Limb (tissue), 2 donors: ENCODE results near the gene FAM221B.

Source experiments
- DNase-seq, 2 donors: peaks; one replicate each; pipeline ENCODE4 v3.0.0-alpha.2; 2016; ENCODE audit errors: extremely low spot score in 2 of 2

FAM221B gene, protein sequence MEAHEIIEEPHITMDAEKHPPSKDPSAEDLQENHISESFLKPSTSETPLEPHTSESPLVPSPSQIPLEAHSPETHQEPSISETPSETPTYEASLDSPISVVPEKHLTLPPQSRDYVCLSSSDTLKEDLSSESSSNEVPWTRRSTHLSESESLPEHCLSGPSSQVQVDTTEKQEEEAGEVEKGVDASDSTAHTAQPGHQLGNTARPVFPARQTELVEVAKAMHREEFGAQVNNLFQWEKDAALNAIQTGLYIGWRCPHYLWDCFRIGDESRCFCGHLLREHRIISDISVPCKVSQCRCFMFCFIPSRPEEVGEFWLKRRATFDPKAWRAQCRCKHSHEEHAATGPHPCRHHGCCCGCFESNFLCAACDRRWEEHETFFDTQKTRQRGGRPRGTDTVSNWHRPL

GRCh38 chr9:35828716-35829083, at the start of gene FAM221B:
FAM221B (minus strand) TSS chr9:35828732; CDS start chr9:35826161, 2,571 bp downstream.
- DNase-seq, result no peak

DNA sequence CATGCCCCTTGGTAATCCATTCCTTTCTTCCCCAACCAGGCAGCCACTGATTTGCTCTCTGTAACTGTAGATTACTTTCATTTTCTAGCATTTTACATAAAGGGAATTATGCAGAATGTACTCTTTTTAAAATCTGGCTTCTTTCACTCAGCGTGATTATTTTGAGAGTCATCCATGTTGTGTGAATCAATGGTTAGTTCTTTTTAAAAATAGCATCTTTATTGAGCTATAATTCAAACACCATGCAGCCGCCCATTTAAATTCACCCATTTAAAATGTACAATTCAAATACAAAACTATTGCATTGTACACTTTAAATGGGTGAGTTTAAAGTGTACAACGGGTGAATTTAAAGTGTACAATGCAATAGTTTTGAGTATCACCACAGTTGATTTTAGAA, 44.0 kb upstream of the FAM221B start:
- no peak for DNase-seq

DNA sequence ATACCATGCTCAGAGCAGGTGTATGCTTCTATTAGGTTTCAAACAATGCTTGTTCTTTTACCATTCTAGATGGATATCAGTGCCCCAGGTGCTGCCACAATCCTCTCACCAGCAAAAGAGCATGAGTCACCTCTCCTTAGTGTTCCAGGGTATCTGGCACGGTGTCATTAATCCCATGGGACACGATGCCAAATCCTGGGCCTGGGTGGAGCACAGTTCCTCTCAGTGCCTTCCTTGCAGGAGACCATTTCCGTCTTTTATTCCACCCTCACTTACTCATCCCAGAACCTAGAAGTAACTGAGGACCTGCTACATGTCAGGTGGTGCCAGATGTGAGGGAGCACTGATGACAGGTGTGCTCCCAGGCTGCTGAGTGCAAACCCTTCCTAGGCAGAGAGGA, 43.0 kb upstream of the FAM221B start:
- no peak for DNase-seq

DNA sequence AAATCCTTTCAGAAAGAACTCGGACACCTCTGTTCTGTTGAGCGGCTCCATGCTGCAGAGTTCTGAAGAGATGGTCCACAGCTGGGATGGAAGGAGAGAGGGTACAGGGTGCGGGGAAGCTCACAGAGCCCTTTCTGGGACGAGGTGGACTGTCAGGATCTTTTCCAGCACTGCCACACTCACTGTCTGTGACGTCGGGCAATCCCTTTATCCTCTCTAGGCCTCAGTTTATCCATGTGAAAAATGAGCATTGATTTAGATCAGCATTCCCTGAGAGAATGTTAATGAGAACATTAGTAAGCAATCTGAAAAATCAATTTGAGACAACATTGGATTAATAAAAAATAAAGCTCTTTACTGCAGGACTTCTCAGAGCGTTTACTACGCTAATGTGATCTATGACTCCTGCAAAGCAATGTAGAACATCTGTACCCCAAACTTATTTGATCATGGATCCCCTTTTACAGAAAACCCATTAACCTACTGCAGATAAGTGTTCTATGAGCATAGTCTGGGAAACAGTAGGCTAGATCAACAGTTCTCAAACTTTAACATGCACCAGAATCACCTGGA, 41.9 kb upstream of the FAM221B start, which contains the start of gene OR13J1:
OR13J1 (minus strand) TSS at position 51 of the 573 bp plus-strand sequence; CDS start at position 51, 0 bp downstream.
- DNase-seq, result no peak

DNA sequence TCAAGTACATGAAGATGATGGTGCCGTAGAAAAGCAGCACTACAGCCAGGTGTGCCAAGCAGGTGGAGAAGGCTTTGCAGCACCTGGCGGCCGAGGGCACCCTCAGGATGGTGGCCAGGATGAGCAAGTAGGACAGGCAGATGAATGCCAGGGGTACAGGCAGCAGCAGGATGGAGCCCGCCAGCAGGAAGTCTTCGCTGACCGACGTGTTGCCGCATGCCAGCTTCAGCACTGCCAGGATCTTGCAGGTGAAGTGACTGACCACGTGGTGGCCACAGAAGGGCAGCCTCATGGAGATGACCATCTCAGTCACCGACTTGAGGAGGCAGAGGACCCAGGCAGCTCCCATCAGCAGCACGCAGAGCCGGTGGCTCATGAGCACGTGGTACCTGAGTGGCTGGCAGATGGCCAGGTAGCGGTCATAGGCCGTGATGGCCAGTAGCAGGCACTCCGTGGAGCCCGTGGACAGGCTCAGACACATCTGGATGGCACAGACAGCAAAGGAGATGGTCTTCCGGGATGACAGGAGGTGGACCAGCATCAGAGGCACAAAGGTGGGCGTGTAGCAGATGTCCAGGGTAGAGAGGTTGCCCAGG, 41.2 kb upstream of the FAM221B start:
- DNase-seq, result no peak

DNA sequence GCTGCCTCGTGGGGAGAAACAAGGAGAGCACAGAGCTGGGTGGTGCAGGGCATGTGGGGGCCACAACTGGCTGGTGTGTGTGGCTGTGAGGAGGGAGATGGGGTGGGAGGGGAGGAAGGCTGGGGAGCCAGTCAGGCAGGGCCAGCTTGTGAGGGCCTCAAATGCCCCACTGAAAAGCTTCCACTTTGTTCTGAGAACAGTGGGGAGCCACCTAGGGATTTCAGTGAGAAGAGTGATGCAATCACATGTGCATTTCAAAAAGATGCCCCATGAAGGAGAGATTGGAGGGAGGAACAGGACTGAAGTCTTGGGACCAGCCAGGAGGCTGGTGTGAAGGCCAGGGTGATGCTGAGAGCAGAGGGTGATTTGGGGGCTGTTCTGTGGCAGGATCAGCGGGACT, 40.4 kb upstream of the FAM221B start:
- DNase-seq, result no peak

DNA sequence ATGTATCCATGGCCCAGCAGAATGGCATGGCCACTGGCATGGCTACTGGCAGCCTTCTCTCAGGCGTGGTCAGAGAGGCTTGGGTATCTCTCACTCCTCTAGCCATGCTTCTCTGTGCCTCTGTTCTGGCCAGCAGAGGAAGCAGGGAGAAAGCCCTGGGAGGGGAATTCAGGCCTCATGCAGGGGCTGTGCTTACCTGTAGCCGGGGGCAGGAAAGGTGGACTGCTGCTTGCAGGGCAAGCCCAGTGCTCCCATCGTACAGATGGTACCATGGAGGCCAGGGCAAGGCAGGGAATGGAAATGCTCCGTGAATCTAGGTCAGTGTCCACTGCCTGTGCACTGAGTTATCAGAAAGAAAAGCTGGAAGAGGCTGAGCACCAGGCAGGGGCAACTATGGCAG, 39.0 kb upstream of the FAM221B start:
- no peak for DNase-seq

- no peak for DNase-seq
These were observed 36.2 kb upstream of the FAM221B start for GRCh38 chr9:35864695-35865255.

- no peak for DNase-seq
These were observed 35.1 kb upstream of the FAM221B start for GRCh38 chr9:35863583-35863982.

DNA sequence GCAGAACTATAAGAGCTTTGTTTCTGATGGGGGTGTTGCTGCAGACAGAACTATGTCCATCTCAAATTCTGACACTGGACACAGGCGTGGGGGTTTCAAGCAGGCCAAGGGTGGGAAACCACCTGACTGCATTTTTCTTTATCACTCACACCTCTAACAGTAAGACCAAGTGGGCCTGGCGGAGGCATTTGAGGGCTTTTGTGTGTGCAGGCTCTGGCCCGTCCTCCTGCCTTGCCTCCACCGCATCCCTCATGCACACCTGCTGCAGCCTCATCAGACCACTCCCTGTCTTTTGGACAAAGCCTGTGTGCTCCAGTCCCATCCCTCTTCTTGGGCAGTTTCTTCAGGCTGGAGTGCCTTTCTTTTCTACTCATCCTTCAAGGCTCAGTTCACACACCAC, 33.8 kb upstream of the FAM221B start:
- DNase-seq, result no peak

- DNase-seq, result no peak
These were observed 32.8 kb upstream of the FAM221B start for GRCh38 chr9:35861161-35861897.

- DNase-seq, result no peak
These were observed 31.4 kb upstream of the FAM221B start for GRCh38 chr9:35859990-35860339.

DNA sequence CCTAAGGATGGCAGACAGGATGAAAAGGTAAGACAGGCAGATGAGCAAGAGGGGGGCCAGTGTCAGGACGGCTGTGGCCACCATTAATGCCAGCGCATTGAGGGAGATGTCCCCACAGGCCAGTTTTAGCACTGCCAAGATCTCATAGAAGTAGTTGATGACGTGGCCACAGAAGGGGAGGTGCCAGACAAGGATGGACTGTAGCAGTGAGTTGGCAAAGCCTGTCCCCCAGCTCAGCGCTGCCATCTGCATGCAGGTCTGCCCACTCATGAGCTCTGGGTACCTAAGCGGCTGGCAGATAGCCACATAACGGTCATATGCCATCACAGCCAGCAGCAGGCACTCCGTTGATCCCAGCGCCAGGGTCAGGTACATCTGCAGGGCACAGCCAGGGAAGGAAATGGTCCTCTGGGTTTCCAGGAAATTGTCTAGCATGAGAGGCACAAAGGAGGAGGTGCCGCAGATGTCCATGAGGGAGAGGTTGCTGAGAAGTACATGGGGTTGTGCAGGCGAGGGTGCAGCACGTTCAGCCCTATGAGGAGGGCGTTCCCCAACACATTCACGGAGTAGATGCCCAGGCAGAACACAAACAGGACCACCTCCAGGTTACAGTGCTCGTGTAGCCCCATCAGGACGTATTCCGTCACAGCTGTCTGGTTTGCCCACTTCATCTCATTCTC, 30.9 kb upstream of the FAM221B start:
- DNase-seq, result no peak

- no peak for DNase-seq
These were observed 29.9 kb upstream of the FAM221B start for GRCh38 chr9:35858458-35858857.

DNA sequence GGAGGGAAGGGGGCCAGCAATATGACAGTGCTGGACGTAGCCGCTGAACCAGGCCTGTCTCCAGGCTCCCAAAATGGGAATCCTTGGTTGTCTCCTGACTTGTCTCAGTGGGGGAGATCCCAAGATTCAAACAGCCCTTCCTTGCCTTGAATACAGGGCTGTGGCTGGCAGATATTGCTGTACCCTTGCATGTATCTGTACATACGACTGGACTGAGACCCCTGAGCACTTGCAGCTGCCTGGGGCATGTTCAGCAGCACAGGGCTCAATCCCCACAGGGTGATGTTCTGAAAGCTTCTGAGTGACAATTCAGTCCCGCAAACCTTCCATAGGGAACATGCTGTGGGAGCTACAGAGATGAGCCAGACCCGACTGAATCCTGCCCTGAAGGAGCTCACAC, 28.4 kb upstream of the FAM221B start:
- DNase-seq, result no peak

- DNase-seq, result no peak
These were observed 27.7 kb upstream of the FAM221B start for GRCh38 chr9:35856206-35856605.

DNA sequence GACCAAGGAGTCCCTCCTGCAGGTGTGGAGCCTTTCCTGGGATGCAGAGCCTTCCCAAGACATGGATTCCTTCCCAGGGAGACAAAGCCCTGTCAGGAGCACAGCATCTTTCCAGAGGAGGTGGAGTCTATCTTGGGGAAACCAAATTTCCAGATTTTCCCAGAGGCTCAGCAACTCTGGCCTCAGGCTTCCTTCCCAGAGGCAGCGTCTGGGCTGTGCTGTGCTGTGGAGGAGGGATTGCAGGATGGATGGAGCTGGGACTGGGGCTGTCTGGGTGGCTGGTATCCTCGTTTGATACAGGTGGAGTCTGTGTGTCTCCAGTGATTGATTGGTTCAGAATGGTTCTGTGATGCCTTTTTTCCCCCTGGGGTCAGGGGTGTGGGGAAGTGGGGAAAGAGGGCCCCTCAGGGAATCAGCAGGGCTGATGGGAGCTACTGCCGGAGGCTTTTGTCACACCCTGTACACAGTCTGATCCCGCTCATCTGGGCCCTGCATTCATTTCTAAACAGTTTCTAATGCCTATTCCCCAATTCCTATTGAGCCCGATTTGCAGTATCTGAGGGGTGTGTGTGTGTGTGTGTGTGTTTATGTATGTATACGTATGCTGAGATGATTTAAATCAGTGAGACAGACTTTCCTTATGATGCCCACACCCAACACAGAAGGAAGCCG, 25.7 kb upstream of the FAM221B start:
- peak in 1 of 2 donors; percentile 6 for DNase-seq

DNA sequence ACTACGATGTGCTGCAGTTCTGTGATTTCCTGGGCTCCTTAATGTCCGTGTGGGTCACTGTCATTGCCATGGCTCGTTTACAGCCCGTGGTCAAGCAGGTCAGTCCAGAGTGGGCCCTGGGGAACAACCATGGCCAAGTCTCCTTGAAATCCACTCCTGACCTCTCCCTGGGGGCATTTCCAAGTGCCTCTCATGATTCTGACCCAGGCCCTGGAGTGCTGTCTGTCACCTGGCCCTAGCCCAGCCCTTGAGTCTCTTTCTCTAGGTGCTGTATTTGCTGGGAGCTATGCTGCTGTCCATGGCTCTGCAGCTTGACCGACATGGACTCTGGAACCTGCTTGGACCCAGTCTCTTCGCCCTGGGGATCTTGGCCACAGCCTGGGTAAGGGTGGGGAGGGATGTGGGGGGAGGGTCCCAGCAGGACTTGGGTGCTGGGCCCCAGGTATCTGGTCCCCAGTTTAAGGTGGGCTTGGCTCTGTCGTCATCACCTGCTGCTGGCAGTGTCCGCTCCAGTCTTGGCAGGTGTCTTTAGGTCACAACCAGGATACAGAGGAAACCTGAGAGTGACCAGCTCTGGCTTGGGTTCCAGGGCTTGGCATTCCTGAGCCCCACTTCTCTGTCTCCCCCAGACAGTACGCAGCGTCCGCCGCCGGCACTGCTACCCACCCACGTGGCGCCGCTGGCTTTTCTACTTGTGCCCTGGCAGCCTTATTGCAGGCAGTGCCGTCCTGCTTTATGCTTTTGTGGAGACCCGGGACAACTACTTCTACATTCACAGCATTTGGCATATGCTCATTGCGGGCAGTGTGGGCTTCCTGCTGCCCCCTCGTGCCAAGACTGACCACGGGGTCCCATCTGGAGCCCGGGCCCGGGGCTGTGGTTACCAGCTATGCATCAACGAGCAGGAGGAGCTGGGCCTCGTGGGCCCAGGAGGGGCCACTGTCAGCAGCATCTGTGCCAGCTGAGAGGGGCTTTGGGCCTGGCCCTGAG, 24.6 kb upstream of the FAM221B start:
- peak in 1 of 2 donors; percentile 16 for DNase-seq

DNA sequence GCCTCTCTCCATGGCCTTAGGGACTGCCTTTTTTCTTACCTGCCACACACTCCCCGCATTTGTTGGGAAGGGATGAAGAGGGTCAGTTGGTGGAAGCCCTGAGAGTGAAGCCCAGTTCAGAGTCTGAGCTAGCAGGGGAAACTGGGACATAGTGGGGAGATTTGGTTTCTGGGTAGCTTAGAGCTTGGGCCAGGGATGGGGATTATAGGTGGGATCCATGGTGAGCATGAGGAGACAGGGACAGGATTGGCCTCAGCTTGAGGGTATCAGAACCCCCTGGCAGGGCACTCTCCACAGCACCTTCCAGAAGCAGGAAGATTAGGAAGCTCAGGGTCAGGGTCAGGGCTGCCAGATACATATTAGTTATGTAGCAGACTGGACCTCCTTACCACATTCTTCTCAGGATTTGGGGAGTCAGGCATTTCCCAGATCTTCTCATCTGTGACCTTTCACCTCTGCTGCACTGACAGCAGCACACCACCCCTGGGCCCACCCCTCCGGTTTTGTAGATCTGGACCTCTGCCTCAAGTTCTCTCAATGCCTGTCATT, 23.8 kb upstream of the FAM221B start:
- no peak for DNase-seq
